HG03175 (cell line): ENCODE data around the gene SERPINA12.

Experiments used
- ATAC-seq: cut with Tn5 transposase; IDR thresholded peaks from one replicate; pipeline ENCODE4 v1.9.1; 2021; ENCODE audit warnings: mild to moderate bottlenecking, moderate library complexity; ENCODE audit not compliant: unreplicated experiment

SERPINA12 gene, protein sequence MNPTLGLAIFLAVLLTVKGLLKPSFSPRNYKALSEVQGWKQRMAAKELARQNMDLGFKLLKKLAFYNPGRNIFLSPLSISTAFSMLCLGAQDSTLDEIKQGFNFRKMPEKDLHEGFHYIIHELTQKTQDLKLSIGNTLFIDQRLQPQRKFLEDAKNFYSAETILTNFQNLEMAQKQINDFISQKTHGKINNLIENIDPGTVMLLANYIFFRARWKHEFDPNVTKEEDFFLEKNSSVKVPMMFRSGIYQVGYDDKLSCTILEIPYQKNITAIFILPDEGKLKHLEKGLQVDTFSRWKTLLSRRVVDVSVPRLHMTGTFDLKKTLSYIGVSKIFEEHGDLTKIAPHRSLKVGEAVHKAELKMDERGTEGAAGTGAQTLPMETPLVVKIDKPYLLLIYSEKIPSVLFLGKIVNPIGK

DNA sequence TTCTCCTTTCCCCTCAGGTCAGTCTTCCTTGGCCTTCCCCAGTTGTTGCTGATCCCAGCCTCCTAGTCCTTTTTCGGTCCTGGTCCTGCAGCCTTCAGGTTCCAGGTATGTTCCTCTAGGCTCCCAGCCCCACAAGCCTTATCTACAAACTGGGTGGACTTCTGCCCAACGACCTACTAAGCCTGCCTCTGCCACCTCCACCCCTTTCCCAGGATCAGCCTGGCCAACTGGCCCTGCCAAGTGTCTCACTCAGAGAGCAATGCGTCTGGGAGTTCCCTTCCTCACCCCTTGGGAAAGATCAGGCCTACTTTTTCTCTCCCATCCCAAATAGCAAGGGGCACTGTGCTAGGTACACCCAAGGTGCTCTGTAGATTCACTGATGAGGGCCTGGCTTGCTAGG lies at the start of gene SERPINA12:
SERPINA12 (minus strand) TSS at position 114 of the 400 bp plus-strand sequence. CDS start 11,072 bp downstream, outside the sequence.
- ATAC-seq = no peak

DNA sequence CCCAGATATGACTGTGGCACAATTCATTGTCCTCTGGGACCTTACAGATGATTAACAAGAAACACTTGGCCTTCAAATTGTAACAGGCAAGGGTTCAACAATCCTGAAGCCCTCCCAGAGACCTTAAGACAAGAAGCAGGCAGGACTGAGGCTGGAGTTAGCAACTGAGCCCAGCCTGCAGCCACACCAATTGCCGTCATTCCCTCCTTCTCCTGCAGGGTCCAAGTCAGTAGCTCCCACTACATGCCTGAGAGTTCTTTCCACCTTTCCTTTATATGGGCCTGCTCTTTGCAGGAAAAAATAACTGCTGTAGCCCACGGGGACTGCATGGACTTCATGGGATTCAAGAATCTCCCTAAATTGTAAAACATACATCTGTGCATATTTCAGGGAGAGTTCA lies 49.6 kb upstream of the SERPINA12 start:
- no peak for ATAC-seq

DNA sequence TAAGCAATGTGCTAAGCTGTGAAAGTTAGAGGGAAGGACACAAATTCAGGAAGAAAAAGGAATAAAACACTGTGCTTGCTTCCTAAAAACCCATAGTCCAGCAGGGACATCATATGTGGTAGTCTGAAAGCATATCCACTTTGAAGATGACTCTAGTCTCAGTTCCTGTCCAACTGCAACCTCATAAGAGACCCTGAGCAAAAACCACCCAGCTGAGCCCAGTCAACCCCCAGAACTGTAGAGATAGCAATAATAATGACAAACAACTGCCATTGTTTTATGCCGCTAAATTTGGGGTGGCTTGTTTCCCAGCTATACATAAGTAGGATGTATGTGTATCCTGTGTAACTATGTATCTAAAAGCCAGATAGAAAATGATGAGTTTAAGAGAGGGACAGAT lies 48.1 kb upstream of the SERPINA12 start:
- ATAC-seq = no peak

DNA sequence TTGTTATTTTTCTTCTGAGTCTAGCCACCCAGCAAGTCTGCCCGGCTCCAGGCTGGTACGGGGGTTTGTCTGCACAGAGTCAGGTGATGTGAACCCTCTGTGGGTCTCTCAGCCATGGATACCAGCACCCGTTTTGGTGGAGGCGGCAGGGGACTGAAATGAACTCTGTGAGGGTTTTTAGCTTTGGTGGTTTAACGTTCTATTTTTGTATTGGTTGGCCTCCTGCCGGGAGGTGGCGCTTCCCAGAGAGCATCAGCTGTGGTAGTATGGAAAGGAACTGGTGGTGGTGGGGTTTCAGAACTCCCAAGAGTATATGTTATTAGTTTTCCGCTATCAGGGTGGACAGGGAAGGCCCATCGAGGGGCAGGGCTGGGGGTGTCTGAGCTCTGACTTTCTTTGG lies 46.7 kb upstream of the SERPINA12 start:
- no peak for ATAC-seq

DNA sequence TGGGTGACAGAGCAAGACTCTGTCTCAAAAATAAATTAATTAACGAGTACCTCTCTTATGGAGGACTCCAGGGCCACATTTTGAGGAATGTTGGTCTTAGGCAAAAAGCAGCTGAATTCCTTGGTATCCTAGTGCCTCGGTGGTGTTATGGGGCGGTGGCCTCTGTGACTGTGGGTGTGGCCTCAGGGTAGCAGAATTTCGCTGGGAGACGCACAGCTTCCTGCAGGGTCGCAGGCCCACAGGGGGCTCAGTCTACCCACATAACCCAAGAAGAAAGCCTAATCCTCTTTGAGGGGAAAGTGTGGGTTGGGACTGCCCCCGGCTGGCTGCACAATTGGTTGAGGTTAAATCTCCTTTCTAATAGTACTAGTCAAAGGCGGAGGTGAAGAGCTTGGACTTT lies 40.8 kb upstream of the SERPINA12 start:
- ATAC-seq = no peak

DNA sequence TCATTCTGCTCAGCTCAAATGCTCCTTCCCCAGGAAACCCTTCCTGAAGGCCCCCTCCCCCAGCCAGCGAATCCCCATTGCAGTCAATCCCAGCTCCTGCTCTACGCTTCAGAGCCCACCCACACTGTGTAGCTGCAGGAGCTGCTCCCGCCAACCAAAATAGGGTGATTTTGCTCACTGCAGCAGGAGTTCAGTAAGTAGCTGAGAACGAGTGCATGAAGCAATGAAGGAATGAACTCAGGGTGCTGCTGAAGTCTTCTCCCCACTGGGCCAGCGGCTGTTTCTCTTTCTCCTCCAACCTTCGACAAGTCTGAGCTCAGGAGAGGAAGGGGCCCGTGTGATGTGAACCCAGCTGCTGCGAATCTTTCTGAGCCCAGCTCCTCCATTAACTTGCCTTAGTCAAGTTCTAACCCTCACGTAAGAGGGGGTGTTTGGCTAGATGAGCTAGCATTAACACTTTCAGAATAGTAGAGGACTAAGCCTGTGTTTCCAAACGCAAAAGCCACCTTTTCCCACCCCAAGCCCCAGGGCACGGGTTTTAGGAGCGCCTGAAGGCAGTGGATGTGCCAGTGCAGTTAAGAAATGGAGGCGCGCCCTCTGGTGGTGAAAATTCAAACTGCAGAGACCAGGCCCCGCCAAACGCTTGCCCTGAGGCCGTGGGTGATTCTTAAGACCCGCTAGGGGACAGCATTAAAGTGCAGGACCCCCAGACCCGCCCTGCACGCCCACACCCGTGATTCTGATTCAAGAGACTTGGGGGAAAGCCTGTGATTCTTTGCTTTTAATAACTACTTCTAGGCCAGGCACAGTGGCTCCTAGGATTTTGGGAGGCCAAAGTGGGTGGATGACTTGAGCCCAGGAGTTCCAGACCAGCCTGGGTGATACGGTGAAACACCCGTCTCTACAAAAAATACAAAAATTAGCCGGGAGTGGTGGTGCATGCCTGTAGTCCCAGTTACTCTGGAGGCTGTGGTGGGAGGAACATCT lies 40.0 kb upstream of the SERPINA12 start:
- ATAC-seq = no peak

DNA sequence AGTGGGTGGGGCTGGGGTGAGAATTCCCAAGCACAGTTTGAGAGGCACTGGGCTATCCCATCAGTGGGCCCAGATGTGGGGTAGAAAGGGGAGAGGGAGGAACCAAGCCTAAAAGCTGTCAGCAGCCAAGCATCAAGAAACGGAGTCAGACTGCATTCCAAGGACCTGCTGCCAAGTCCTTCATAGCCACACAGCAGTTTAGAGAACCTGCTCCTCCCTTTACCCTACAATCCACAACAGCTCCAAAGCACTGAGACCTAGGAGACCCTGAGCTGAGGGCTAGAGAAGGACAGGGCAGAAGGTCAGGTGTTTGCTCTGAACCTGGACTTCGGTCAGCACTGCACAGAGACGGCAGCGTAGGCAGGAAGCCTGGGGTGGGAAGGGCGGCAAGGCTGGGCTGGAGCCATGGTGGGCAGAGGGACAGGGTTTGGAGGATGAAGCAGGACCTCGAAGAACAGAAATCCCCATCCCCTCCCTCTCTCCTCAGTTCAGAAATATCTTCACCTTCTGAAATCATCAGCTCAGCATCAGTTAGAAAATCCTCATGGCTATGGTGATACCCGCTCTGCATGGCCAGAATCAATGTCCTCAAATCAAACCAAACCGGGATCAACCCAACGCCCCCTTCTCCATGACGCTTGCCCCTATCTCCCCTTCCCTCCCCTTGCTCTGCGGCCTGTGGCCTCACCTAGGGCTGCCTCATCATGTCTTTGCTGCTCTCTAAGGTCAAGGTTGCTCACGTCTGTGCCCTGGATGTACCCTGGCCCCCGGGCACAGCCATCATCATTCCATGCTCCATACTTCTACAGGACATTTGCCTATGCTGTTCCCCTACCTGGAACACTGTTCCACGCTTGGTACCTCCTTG lies 39.1 kb upstream of the SERPINA12 start:
- ATAC-seq = no peak

DNA sequence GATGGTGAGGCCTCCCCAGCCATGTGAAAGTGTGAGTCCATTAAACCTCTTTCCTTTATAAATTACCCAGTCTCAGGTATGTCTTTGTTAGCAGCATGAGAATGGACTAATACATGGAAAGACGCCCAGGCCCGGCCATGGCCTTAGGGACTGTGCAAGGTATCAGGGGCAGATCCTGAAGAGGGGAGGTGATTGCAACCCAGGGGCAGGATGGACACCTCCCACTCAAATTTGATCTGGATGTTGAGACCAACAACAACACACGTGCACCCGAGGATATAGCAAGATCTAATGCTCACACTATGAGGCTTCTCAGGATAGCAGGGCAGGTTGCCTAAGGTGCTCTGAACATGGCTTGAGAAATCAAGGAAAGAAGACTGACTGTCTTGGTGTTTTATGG lies 38.5 kb upstream of the SERPINA12 start:
- no peak for ATAC-seq

DNA sequence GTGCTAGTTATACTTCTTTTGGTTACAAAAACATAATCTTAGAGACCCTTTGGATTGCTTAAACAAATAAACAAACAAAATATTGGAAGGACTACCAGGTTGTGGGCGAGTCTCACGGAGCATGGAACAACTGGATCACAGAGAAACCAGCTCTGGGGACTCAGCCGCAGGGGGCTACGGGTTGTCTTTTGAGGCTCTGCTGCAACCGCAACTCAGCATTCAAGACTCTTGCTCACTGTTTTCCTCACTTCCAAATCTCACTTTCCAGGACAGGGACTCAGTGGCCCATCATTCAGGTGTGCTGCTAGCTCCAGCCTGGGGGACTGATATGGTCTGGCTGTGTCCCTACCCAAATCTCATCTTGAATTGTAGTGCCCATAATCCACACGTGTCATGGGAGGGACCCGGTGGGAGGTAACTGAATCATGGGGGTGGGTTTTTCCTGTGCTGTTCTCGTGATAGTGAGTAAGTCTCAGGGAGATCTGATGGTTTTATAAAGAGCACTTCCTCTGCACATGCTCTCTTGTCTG lies 37.9 kb upstream of the SERPINA12 start:
- no peak for ATAC-seq

DNA sequence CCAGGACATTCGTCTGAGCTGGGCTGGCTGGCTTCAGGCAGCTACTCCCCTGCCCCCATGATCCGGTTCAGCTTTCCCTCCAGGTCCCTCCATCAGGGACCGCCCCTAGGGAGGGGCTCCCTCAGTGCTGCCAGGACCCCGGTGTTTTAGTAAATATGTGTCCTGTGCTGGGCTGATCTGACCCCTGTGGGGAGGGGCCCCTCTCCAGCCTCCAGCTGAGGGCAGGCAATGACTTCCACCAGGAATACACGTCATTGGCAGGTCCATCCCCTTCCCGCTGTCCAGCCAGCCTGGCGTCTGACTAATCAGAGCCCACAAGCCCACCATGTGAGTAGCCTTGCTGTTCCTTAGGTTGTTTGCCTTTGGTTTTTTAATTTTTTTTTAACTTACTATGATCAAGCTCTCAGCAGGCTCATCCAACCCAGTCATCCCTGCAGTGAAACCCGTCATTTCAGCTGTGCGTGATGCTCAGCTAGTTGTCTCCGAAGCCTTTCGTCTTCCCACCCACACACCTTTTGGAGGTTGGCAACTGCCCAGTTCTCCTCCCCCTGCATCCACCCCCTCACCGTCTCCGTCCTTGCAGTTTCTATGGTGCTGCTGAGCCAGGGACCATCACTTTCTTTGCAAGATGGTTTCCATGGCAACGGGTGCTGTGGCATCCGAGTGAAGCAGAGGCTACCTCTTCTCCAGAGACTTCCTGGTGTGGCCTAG lies 36.0 kb upstream of the SERPINA12 start:
- ATAC-seq = no peak

DNA sequence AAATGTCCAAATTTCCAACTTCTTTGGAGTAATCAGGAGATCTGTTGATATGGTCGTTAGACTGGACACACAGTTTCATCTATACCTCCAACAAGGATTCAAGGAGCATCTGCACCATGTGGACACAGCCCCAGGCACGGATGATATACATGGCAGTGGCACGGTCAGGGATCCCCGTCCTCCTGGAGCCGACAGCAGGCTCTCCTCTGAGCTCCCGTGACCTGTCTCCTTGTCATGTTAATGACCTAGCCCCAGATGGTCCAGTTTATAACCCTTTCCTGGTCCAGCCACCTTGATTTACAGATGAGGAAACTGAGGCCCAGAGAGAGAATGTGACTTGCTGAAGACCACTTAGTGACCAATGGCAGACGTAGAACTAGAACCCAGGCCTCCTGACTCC lies 35.5 kb upstream of the SERPINA12 start:
- ATAC-seq = no peak

DNA sequence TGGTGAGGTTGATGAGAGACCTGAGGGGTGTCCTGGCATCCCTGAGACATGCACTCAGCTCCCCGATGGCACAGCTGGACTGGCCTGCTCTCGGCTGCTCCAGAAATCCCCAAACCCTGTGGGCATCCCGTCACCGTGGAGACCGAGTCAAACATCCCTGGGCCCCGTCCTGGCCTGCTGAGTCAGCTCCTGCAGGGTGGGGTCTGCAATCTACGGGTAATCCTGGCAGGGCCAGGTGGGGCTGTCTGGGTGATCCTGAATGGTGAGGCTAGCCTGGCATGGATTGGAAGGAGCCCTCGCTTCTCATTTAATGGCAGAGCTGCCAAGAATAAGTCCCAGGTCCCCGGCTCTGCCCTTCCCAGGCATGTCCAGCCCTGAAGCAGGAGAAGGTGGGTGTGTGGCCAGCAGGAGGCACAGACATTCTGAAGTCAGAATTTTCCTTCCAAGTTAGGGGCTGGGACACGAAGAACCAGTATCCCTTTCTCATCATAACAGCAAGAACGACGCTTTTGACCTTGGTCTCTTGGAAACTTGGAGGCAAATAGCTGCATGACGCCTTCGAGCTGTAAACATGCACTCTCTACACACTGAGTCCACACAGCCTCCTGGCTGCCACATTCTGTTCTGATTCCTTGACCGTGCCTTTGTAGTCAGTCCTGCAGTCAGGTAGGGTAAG lies 34.3 kb upstream of the SERPINA12 start:
- ATAC-seq = no peak

DNA sequence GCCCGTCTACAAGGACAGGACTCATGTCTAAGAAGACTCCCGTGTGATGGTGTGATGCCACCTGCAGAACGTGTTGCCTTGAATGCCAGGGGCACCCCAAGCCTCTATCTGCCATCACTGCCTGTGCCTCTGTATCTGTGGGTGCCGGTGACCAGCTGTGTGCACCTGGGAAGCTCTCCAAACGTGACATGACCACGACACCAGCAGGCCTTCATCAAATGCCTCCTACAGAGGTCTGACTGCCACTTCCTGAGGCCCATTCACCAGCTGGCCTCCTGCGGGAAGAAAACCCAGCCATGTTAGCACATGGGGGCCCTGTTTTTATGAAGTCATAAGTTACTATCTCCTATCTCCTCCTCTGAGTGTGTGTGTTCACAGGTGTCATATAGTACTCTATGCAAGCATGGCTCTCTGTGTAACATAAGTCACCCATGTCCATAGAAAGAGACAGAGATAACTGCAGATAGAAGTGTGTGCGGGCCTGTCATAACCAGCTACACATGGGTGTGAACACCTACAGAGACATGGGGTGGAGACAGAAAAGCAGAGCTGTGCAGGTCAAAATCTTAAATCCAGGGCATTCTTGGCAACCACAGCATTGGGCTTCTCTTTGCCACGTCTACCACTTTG lies 33.7 kb upstream of the SERPINA12 start:
- no peak for ATAC-seq

DNA sequence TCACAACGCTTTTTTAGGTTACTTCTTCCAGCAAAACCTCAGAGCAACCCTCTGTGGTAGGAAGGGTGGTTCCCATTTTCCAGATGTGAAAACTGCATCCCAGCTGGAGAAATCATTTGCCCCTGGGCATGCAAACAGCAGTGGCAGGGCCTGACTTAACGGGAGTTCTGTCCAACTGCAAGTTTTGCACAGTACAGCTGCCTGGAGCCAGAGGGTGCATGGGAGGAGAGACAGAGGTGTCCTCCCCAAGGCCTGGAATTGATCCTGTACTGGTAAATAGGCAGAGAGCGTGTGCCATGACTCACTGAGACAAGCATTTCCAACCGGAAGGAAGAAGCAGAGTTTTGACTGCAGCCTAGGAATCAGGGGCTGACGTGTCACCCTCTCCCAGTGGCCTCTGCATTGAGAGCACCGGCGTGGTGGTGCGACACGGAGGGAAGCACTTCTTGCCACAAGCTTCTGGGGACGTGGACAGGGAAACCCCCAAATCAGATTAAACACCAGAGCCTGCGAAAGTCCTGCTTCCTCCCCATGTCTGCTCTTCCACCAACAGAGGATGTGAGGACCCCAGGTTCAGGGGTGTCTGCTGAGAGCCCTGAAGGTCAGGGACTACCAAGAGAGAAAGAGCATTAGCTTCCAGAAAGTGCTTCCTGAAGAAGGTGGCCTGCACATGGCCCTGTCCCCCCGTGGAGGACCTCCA lies 33.0 kb upstream of the SERPINA12 start:
- ATAC-seq = no peak

DNA sequence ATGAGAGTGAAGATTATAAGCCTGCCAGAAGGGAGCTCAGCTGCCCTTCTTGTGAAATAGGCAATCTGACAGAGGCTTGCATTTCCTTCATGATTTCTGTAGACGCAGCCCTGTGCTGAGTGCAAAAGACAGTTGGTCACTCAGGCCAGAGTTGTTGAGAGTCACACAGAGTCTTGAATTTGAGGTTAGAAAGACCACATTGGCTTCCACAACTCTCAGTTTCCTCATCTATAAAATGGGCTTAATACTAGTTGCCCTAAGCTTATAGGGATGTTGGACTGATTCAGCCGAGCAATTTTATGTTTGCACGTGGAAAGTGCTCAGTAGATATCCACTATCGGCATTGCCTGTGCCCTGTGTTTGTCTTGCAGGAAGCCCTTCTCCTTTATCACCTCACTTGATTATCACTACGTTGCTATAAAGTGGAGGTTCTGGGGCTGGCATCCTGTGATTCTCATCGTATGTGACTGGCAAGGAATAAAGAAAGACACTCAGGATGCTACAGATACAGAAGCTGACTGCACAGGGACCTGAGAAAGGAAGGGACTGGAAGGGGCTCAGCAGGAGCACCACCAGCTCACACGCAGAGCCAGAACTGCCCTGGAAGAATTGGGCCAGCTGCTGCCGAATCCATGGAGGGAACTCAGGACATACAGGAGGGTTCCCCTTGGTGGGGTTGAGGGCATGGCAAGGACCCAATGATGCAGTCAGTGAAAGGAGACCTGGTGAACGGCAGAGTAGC lies 32.1 kb upstream of the SERPINA12 start:
- ATAC-seq = no peak

DNA sequence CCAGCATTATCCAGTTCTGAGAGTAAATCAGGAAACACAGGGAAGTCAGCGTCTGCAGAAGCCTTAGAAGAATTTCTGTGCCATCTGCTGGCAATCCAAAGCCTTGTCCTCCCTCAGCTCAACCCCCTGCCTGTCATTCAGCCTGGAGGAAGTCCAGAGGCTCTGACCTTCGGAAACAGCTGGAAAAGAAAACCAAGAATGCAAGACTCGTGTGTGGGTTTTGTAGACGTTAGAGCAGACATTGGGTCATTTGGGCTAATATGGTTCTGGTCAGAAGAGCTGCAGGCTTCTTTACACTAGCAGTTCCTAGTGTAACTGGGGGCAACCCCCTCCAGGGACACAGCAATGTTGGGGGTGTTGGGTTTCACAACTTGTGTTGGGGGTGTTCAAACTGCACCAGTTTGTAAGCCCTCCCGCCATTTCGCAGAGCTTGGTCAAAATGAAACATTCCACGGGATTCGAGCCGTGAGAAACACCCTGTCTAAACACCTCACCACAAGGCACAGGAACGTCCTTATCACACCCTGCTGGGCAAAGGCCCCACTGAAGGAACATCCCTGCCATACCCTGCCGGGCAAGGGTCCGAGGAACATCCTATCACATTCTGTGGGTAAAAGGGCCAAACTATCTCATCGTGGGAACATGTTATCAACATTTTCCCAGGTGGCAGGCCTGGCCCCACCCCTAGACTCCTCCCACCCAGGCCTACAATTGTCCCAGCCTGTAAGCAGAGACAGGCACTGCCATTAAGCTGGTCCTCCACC lies 30.9 kb upstream of the SERPINA12 start:
- ATAC-seq = no peak

DNA sequence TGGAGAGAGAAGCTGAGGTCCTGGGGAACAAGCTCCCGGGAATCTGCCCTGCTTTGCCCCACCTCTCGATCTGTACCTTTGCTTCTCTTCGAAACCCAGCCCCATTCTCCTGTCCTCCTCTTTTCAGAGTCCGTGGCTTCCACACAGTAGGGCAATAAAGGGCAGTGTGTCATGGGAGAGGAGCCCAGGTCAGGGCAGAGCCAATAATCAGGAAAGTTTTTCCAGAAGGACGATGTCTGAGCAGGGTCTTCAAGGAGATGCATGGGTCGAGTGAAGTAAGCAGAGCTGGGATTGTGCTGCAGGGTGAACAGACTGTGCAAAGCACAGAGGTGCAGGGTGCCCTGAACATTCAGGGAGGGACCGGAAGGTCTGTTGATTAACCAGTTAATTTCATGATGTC lies 29.9 kb upstream of the SERPINA12 start:
- ATAC-seq = no peak
